CD4-positive, CD25-positive, alpha-beta regulatory T cell (primary cell): Measurements from ENCODE around the gene VEGFA. TPM values are rescaled to one million over a fixed set of nuclear protein-coding genes. Genes with fewer than 3 reads are reported as not detected.
"Not testable (repeated sequence)": the region's sequence is repeated elsewhere in the genome, so short reads cannot be mapped to it uniquely, and the experiment has no call there.

Experiments used
- ATAC-seq, 2 donors: fragments of 150-1000 bp; cut with Tn5 transposase; one replicate each; pipeline ENCODE4 v1.10.0; 2021; ENCODE audit warnings: low read depth in 2 of 2, moderate number of reproducible peaks in 2 of 2, moderate library complexity in 1 of 2
- DNase-seq, 3 donors: peaks; one replicate each; pipeline versions ENCODE4 v3.0.0 to v3.0.0-alpha.2; 2012 to 2022; ENCODE audit warnings: mixed read lengths in 1 of 3
- H3K27ac ChIP-seq: one replicate; pipeline ENCODE4 v1.7.0; 2013; ENCODE audit warnings: mild to moderate bottlenecking, low read length; ENCODE audit not compliant: insufficient read depth, poor library complexity, severe bottlenecking
- H3K27me3 ChIP-seq: one replicate; pipeline ENCODE4 v1.7.0; 2013; ENCODE audit warnings: low read length; ENCODE audit not compliant: control insufficient read depth, insufficient read depth
- H3K36me3 ChIP-seq: one replicate; pipeline ENCODE4 v1.7.0; 2013; ENCODE audit warnings: mild to moderate bottlenecking, low read length, moderate library complexity; ENCODE audit not compliant: control insufficient read depth, insufficient read depth
- H3K4me1 ChIP-seq: 2 replicates; pipeline ENCODE4 v1.7.0; 2013; ENCODE audit warnings: mild to moderate bottlenecking, low read length; ENCODE audit not compliant: insufficient read depth, control insufficient read depth, poor library complexity, severe bottlenecking
- H3K4me3 ChIP-seq: one replicate; pipeline ENCODE4 v1.7.0; 2013; ENCODE audit warnings: low read depth, mild to moderate bottlenecking, low read length, moderate library complexity
- H3K9me3 ChIP-seq, 2 experiments: 1 replicate in 1 of 2; 2 replicates in 1 of 2; pipeline ENCODE4 v1.7.0; 2013; ENCODE audit warnings: low read length in 2 of 2, mild to moderate bottlenecking in 1 of 2, moderate library complexity in 1 of 2; ENCODE audit not compliant: control insufficient read depth in 2 of 2
- H3K27ac Mint-ChIP-seq, 3 donors: one replicate each; pipeline ENCODE4 v1.8.0; 2020 to 2022; ENCODE audit warnings: mild to moderate bottlenecking in 3 of 3, mixed read lengths in 3 of 3, moderate library complexity in 2 of 3
- H3K27me3 Mint-ChIP-seq: one replicate; pipeline ENCODE4 v1.8.0; 2022; ENCODE audit warnings: mild to moderate bottlenecking, mixed read lengths
- H3K36me3 Mint-ChIP-seq: one replicate; pipeline ENCODE4 v1.8.0; 2020; ENCODE audit warnings: mixed read lengths
- H3K4me1 Mint-ChIP-seq, 4 donors: one replicate each; pipeline ENCODE4 v1.8.0; 2020 to 2022; ENCODE audit warnings: mixed read lengths in 4 of 4, mild to moderate bottlenecking in 1 of 4
- H3K4me3 Mint-ChIP-seq, 4 donors: one replicate each; pipeline ENCODE4 v1.8.0; 2020 to 2022; ENCODE audit warnings: mild to moderate bottlenecking in 4 of 4, mixed read lengths in 4 of 4, moderate library complexity in 3 of 4
- H3K9me3 Mint-ChIP-seq, 7 donors: one replicate each; pipeline ENCODE4 v1.8.0; 2020 to 2022; ENCODE audit warnings: mixed read lengths in 7 of 7, mild to moderate bottlenecking in 3 of 7, moderate library complexity in 2 of 7
- polyA plus RNA-seq, 4 donors: library from polyadenylated mRNA; unstranded; fragments of 300-500 nt; fragmentation: Illumina TruSeq; gene quantifications; one replicate each; pipeline ENCODE4 v1.2.3, GENCODE V29; 2021
- total RNA-seq: library from RNA; stranded (reverse); gene quantifications from one replicate; pipeline ENCODE4 v1.2.3, GENCODE V29; 2022

Gene VEGFA
- total and polyA plus RNA-seq, 5 donors from 2014 or later = 0.01 to 0.22 (median 0.13) TPM; not detected in 2

GRCh38 chr6:43814865-43815264 lies 44.9 kb downstream of the VEGFA start:
- Histone ChIP-seq H3K9me3 (no peaks in the 10 kb centered on the region), H3K27ac (no peak overlapping the region), H3K36me3 (no peaks in the 10 kb centered on the region), H3K4me1 (no peaks in the 10 kb centered on the region), H3K4me3 (no peak overlapping the region), H3K27me3 (no peaks in the 10 kb centered on the region)
- H3K36me3 Mint-ChIP-seq = no peaks in the 10 kb centered on the region
- H3K4me3 Mint-ChIP-seq = no peak overlapping the region
- peaks cover 0 to 7% (median under 1%) of the 10 kb centered on the region in 4 donors for H3K4me1 Mint-ChIP-seq
- peaks cover 21% of the 10 kb centered on the region for H3K27me3 Mint-ChIP-seq
- DNase-seq (no peak), ATAC-seq (no peak)
- H3K27ac Mint-ChIP-seq = no peak overlapping the region
- peaks cover 0 to 3% (median 0%) of the 10 kb centered on the region in 7 donors for H3K9me3 Mint-ChIP-seq

- H3K9me3 ChIP-seq = no peaks in the 10 kb centered on the region
- no peaks in the 10 kb centered on the region for H3K4me1 ChIP-seq
- Mint-ChIP-seq H3K4me3 (no peak overlapping the region), H3K27ac (peak overlapping the region in 1 of 3 donors; percentile 12), H3K4me1 (peaks cover 0 to 7% (median under 1%) of the 10 kb centered on the region in 4 donors), H3K36me3 (no peaks in the 10 kb centered on the region), H3K9me3 (peaks cover 0 to 3% (median 0%) of the 10 kb centered on the region in 7 donors), H3K27me3 (peaks cover 29% of the 10 kb centered on the region)
- no peak overlapping the region for H3K4me3 ChIP-seq
- H3K27me3 ChIP-seq = no peaks in the 10 kb centered on the region
- DNase-seq = peak in 1 of 3 donors; percentile 35
- no peak overlapping the region for H3K27ac ChIP-seq
- H3K36me3 ChIP-seq = no peaks in the 10 kb centered on the region
- peak; percentile 22 to 61 for ATAC-seq
Measured at GRCh38 chr6:43817192-43817591, 47.2 kb downstream of the VEGFA start.

GRCh38 chr6:43818973-43819372 lies 49.0 kb downstream of the VEGFA start:
- not testable (repeated sequence) for H3K27me3 ChIP-seq, H3K36me3 ChIP-seq, H3K36me3 Mint-ChIP-seq, H3K27ac Mint-ChIP-seq, ATAC-seq, H3K4me1 Mint-ChIP-seq, H3K9me3 ChIP-seq, H3K4me3 ChIP-seq, H3K9me3 Mint-ChIP-seq, DNase-seq, H3K4me3 Mint-ChIP-seq, H3K27ac ChIP-seq, H3K4me1 ChIP-seq
- H3K27me3 Mint-ChIP-seq = peaks cover 32% of the 10 kb centered on the region

- Histone ChIP-seq H3K9me3 (no peaks in the 10 kb centered on the region), H3K36me3 (no peaks in the 10 kb centered on the region), H3K4me3 (no peak overlapping the region), H3K27me3 (no peaks in the 10 kb centered on the region), H3K27ac (no peak overlapping the region), H3K4me1 (no peaks in the 10 kb centered on the region)
- H3K4me3 Mint-ChIP-seq = no peak overlapping the region
- H3K9me3 Mint-ChIP-seq = peaks cover 0 to 1% (median 0%) of the 10 kb centered on the region in 7 donors
- ATAC-seq = no peak
- H3K36me3 Mint-ChIP-seq = no peaks in the 10 kb centered on the region
- H3K4me1 Mint-ChIP-seq = peaks cover 0 to 4% (median 0%) of the 10 kb centered on the region in 4 donors
- H3K27me3 Mint-ChIP-seq = peaks cover 32% of the 10 kb centered on the region
- DNase-seq = no peak
- H3K27ac Mint-ChIP-seq = no peak overlapping the region
Measured at GRCh38 chr6:43819958-43820357, 49.9 kb downstream of the VEGFA start.

GRCh38 chr6:43820486-43820885 lies 50.5 kb downstream of the VEGFA start:
- peaks cover 0 to 4% (median 0%) of the 10 kb centered on the region in 4 donors for H3K4me1 Mint-ChIP-seq
- ATAC-seq = no peak

GRCh38 chr6:43821101-43821886 lies 51.3 kb downstream of the VEGFA start:
- ATAC-seq (no peak), DNase-seq (no peak)
- peaks cover 0 to 1% (median 0%) of the 10 kb centered on the region in 7 donors for H3K9me3 Mint-ChIP-seq
- Histone ChIP-seq H3K4me3 (no peak overlapping the region), H3K27me3 (no peaks in the 10 kb centered on the region), H3K36me3 (no peaks in the 10 kb centered on the region), H3K9me3 (no peaks in the 10 kb centered on the region), H3K4me1 (no peaks in the 10 kb centered on the region), H3K27ac (no peak overlapping the region)
- H3K4me3 Mint-ChIP-seq = no peak overlapping the region
- H3K27me3 Mint-ChIP-seq = peaks cover 28% of the 10 kb centered on the region
- no peaks in the 10 kb centered on the region for H3K36me3 Mint-ChIP-seq
- peaks cover 0 to 1% (median 0%) of the 10 kb centered on the region in 4 donors for H3K4me1 Mint-ChIP-seq
- peak overlapping the region in 1 of 3 donors; percentile 38 for H3K27ac Mint-ChIP-seq

More at GRCh38 chr6:43820486-43820885, 50.5 kb downstream of the VEGFA start:
- Mint-ChIP-seq H3K27me3 (peaks cover 30% of the 10 kb centered on the region), H3K27ac (no peak overlapping the region), H3K9me3 (peaks cover 0 to 1% (median 0%) of the 10 kb centered on the region in 7 donors), H3K36me3 (no peaks in the 10 kb centered on the region), H3K4me3 (no peak overlapping the region)
- H3K27ac ChIP-seq = no peak overlapping the region
- no peaks in the 10 kb centered on the region for H3K36me3 ChIP-seq
- no peaks in the 10 kb centered on the region for H3K4me1 ChIP-seq
- no peak for DNase-seq
- H3K4me3 ChIP-seq = no peak overlapping the region
- no peaks in the 10 kb centered on the region for H3K9me3 ChIP-seq
- no peaks in the 10 kb centered on the region for H3K27me3 ChIP-seq

GRCh38 chr6:43823390-43823789 lies 53.4 kb downstream of the VEGFA start:
- Mint-ChIP-seq H3K27me3 (peaks cover 24% of the 10 kb centered on the region), H3K36me3 (no peaks in the 10 kb centered on the region), H3K4me3 (no peak overlapping the region), H3K9me3 (no peaks in the 10 kb centered on the region), H3K4me1 (no peaks in the 10 kb centered on the region), H3K27ac (no peak overlapping the region)
- DNase-seq = no peak
- H3K9me3 ChIP-seq = no peaks in the 10 kb centered on the region
- H3K36me3 ChIP-seq = no peaks in the 10 kb centered on the region
- no peaks in the 10 kb centered on the region for H3K4me1 ChIP-seq
- H3K27me3 ChIP-seq = no peaks in the 10 kb centered on the region
- no peak for ATAC-seq
- no peak overlapping the region for H3K27ac ChIP-seq
- no peak overlapping the region for H3K4me3 ChIP-seq
